MCF 10A (cell line): Measurements from ENCODE around the gene CHD5. TPM values are rescaled to one million over a fixed set of nuclear protein-coding genes. Genes with fewer than 3 reads are reported as not detected.

Experiments used
- BruUV-seq: library from RNA; stranded (reverse); fragments of 400-500 nt; replicated peaks from 2 replicates; lab custom pipeline; 2021; lab: Mats Ljungman, UMichigan
- CTCF ChIA-PET: fragments of 300-600 bp; sonication (Branson Sonifier 250); formaldehyde crosslinking; extraction: SDS; loops from one replicate; lab custom pipeline; 2021; ENCODE audit warnings: antibody characterized with exemption, inconsistent platforms; lab: Yijun Ruan, JAX
- POLR2A ChIA-PET: fragments of 300-600, 350-650 bp; sonication (Branson Sonifier 250); formaldehyde crosslinking; extraction: SDS; loops from one replicate; lab custom pipeline; 2020; ENCODE audit warnings: antibody characterized with exemption, inconsistent platforms; lab: Yijun Ruan, JAX
- DNase-seq: peaks from one replicate; pipeline ENCODE4 v3.0.0-alpha.2; 2018; ENCODE audit not compliant: unreplicated experiment
- H3K27ac Mint-ChIP-seq: one replicate; pipeline ENCODE4 v1.8.0; 2022; ENCODE audit warnings: mild to moderate bottlenecking, low read depth, mixed read lengths; ENCODE audit not compliant: unreplicated experiment
- H3K27me3 Mint-ChIP-seq: one replicate; pipeline ENCODE4 v1.8.0; 2022; ENCODE audit warnings: mixed read lengths; ENCODE audit not compliant: insufficient read depth, unreplicated experiment
- H3K36me3 Mint-ChIP-seq: one replicate; pipeline ENCODE4 v1.8.0; 2022; ENCODE audit warnings: mild to moderate bottlenecking, moderate library complexity, mixed read lengths; ENCODE audit not compliant: insufficient read depth, unreplicated experiment
- H3K4me1 Mint-ChIP-seq: one replicate; pipeline ENCODE4 v1.8.0; 2022; ENCODE audit warnings: mixed read lengths; ENCODE audit not compliant: insufficient read depth, unreplicated experiment
- H3K4me3 Mint-ChIP-seq: one replicate; pipeline ENCODE4 v1.8.0; 2022; ENCODE audit warnings: mild to moderate bottlenecking, moderate library complexity, mixed read lengths; ENCODE audit not compliant: unreplicated experiment
- H3K9me3 Mint-ChIP-seq: one replicate; pipeline ENCODE4 v1.8.0; 2022; ENCODE audit warnings: mixed read lengths; ENCODE audit not compliant: unreplicated experiment
- CTCF ChIP-seq: fragments of 200-600 bp; IDR thresholded peaks from one replicate; pipeline ENCODE4 v1.8.0; 2022; ENCODE audit warnings: antibody characterized with exemption, mild to moderate bottlenecking; ENCODE audit not compliant: unreplicated experiment
- intact Hi-C: fragments of 100-400 bp; cut with micrococcal nuclease; formaldehyde crosslinking; loops from 2 replicates; pipeline ENCODE4 v1.14.1; 2022
- total RNA-seq: library from RNA; stranded (reverse); gene quantifications from 2 replicates; pipeline ENCODE4 v1.2.3, GENCODE V29; 2022

The CHD5 gene
- total RNA-seq, 1 experiment from 2014 or later, result 0.07 TPM

GRCh38 chr1:6094246-6094645 is 85.9 kb downstream of the CHD5 start:
- H3K9me3 Mint-ChIP-seq, result no peaks in the 10 kb centered on the region
- no peak overlapping the region for H3K27ac Mint-ChIP-seq
- CTCF ChIA-PET, result interaction anchor here (0.8 to 1.1 kb wide), 2 partner anchors 41 to 42 kb away, joined by 3 to 4 read pairs; no protein-coding TSS in a partner anchor
- H3K36me3 Mint-ChIP-seq, result peaks cover 10% of the 10 kb centered on the region
- BruUV-seq, result no TSS peak
- intact Hi-C loops, result no loop called here
- TF ChIP-seq CTCF, result no peak
- no peak overlapping the region for H3K4me3 Mint-ChIP-seq
- DNase-seq, result no peak
- peaks cover 10% of the 10 kb centered on the region for H3K27me3 Mint-ChIP-seq
- POLR2A ChIA-PET, result no interaction called here
- no peaks in the 10 kb centered on the region for H3K4me1 Mint-ChIP-seq

DNA sequence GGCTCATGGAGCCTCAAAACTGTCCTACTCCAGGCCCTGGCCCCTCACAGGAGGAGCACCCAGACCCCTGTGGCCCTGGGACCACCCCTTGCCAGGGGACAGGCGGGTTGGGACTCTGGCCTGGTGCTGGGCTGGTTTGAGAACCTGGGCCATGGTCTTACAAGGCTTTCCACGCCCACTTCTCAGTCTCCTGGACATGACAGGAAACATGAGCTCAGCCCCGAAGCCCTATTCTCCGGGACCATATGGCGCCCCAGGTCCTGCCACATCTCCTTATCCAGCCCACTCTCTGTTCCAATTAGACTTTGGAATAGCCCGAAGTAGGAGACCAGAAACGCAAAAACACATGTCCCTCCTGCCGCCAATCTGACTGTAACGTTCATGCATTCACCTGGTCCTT is 86.5 kb downstream of the CHD5 start:
- H3K4me1 Mint-ChIP-seq, result no peaks in the 10 kb centered on the region
- CTCF ChIA-PET, result interaction anchor here (0.8 kb wide), 1 partner anchor 43 kb away, joined by 3 read pairs; no protein-coding TSS in a partner anchor
- POLR2A ChIA-PET, result no interaction called here
- no TSS peak for BruUV-seq
- DNase-seq, result no peak
- no peaks in the 10 kb centered on the region for H3K9me3 Mint-ChIP-seq
- no peak overlapping the region for H3K27ac Mint-ChIP-seq
- no peak overlapping the region for H3K4me3 Mint-ChIP-seq
- peaks cover 10% of the 10 kb centered on the region for H3K27me3 Mint-ChIP-seq
- H3K36me3 Mint-ChIP-seq, result peaks cover 9% of the 10 kb centered on the region
- intact Hi-C loops, result no loop called here
- TF ChIP-seq CTCF, result no peak

DNA sequence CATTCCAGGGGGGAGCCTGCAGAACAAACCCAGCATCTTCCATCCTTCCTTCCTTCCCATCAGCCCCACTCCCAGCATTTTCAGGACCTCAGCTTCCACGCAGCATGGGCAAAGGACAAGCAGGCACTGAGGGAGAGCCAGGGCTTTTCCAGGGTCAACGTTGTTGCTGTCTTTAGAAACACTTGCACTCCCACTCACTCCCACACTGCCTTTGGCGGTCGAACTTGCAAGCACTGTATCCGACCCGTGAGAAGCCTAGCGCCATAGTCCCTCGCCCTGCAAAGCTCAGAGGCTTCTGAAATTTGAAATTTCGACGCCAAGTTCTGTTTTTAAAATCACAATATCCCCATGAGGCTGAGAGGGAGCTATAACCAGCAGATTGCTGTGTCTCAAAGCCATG is 87.0 kb downstream of the CHD5 start:
- H3K9me3 Mint-ChIP-seq, result no peaks in the 10 kb centered on the region
- POLR2A ChIA-PET, result no interaction called here
- TF ChIP-seq CTCF, result no peak
- peaks cover 10% of the 10 kb centered on the region for H3K27me3 Mint-ChIP-seq
- DNase-seq, result no peak
- peaks cover 6% of the 10 kb centered on the region for H3K36me3 Mint-ChIP-seq
- BruUV-seq, result no TSS peak
- CTCF ChIA-PET, result interaction anchor here (0.6 kb wide), 1 partner anchor 153 kb away, joined by 3 read pairs; no protein-coding TSS in a partner anchor
- no peak overlapping the region for H3K4me3 Mint-ChIP-seq
- H3K4me1 Mint-ChIP-seq, result no peaks in the 10 kb centered on the region
- no peak overlapping the region for H3K27ac Mint-ChIP-seq
- intact Hi-C loops, result no loop called here

GRCh38 chr1:6092211-6092610 is 87.9 kb downstream of the CHD5 start:
- ChIA-PET CTCF (interaction anchor here (0.6 kb wide), 1 partner anchor 1372 kb away, joined by 3 read pairs; no protein-coding TSS in a partner anchor), POLR2A (interaction anchor here (1.2 kb wide), 1 partner anchor 11 kb away, joined by 4 read pairs; no protein-coding TSS in a partner anchor)
- H3K27ac Mint-ChIP-seq, result no peak overlapping the region
- peaks cover 8% of the 10 kb centered on the region for H3K36me3 Mint-ChIP-seq
- DNase-seq, result no peak
- no peaks in the 10 kb centered on the region for H3K9me3 Mint-ChIP-seq
- no TSS peak for BruUV-seq
- H3K27me3 Mint-ChIP-seq, result peaks cover 10% of the 10 kb centered on the region
- intact Hi-C loops, result no loop called here
- no peak for TF ChIP-seq CTCF
- no peaks in the 10 kb centered on the region for H3K4me1 Mint-ChIP-seq
- H3K4me3 Mint-ChIP-seq, result no peak overlapping the region
